Suppressor macrophage treated with lipopolysaccharide for 4 hours (primary cell): ENCODE data around the gene CTSC.
"Not testable (repeated sequence)": the region's sequence is repeated elsewhere in the genome, so short reads cannot be mapped to it uniquely, and the experiment has no call there.

Experiments
- DNase-seq: peaks from one replicate; pipeline ENCODE4 v3.0.0-alpha.2; 2020

The CTSC gene

GRCh38 chr11:88352139-88352538, 14.6 kb upstream of the CTSC start:
- no peak for DNase-seq

- DNase-seq: no peak
These were observed 11.3 kb upstream of the CTSC start for GRCh38 chr11:88348870-88349269.

- DNase-seq: no peak
These were observed 8.4 kb upstream of the CTSC start for GRCh38 chr11:88345949-88346348.

- no peak for DNase-seq
These were observed 7.9 kb upstream of the CTSC start for GRCh38 chr11:88345408-88345807.

- DNase-seq: no peak
These were observed 7.3 kb upstream of the CTSC start for GRCh38 chr11:88344869-88345268.

GRCh38 chr11:88341522-88342251, 4.2 kb upstream of the CTSC start:
- no peak for DNase-seq

GRCh38 chr11:88340366-88340935, 2.9 kb upstream of the CTSC start:
- no peak for DNase-seq

- peak; percentile 92 for DNase-seq
These were observed 592 bp upstream of the CTSC start for GRCh38 chr11:88337987-88338668.

GRCh38 chr11:88335284-88335683, 2.3 kb downstream of the CTSC start:
- no peak for DNase-seq

GRCh38 chr11:88333862-88334261, 3.7 kb downstream of the CTSC start:
- DNase-seq: no peak

- DNase-seq: peak; percentile 45
These were observed 4.7 kb downstream of the CTSC start for GRCh38 chr11:88332851-88333250.

- no peak for DNase-seq
These were observed 6.6 kb downstream of the CTSC start for GRCh38 chr11:88330826-88331428.

- DNase-seq: no peak
These were observed 7.8 kb downstream of the CTSC start for GRCh38 chr11:88329563-88330250.

GRCh38 chr11:88327462-88328143, 9.9 kb downstream of the CTSC start:
- DNase-seq: no peak

- DNase-seq: peak; percentile 34
These were observed 10.5 kb downstream of the CTSC start for GRCh38 chr11:88327061-88327460.

- no peak for DNase-seq
These were observed 11.4 kb downstream of the CTSC start for GRCh38 chr11:88326099-88326498.

GRCh38 chr11:88324562-88325345, 12.8 kb downstream of the CTSC start:
- no peak for DNase-seq

GRCh38 chr11:88322881-88323280, 14.7 kb downstream of the CTSC start:
- not testable (repeated sequence) for DNase-seq

GRCh38 chr11:88321412-88321811, 16.1 kb downstream of the CTSC start:
- DNase-seq: not testable (repeated sequence)

- no peak for DNase-seq
These were observed 17.4 kb downstream of the CTSC start for GRCh38 chr11:88320149-88320559.

GRCh38 chr11:88318017-88318416, 19.5 kb downstream of the CTSC start:
- no peak for DNase-seq

GRCh38 chr11:88317536-88317935, 20.0 kb downstream of the CTSC start:
- DNase-seq: no peak
